ENCODE results near the gene USP21. TPM values are rescaled to one million over a fixed set of nuclear protein-coding genes. Genes with fewer than 3 reads are reported as not detected.

The USP21 gene
- total RNA-seq, 1 experiment from 2014 or later, result 43.9 TPM

DNA sequence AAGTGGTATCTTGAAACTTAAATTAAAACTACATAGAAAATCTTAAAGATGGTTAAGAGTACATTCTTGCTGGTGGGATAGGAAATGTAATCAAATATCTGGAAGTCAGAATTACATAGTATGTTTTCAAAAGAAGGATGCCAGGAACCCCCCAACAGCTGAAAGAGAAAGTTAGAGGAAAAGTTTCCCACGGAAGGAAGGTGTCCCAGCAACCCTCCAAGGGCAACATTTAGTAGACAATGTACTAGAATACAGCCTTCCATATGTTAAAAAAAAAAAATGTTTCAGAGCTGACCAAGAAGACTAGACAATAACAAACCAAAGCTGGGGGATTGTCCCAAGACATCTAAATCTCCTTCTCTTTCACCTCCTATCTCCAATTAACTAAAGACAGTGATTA is 29.0 kb upstream of the USP21 start:
- Histone ChIP-seq H3K27ac (ENCODE audit: low read length) (no peak overlapping the region), H3K9me3 (ENCODE audit: low read length) (no peaks in the 10 kb centered on the region), H2AFZ (ENCODE audit: low read length) (no peak overlapping the region), H3K36me3 (ENCODE audit: insufficient read depth, low read length) (peaks cover 28% of the 10 kb centered on the region), H3K9me2 (replicated peaks; ENCODE audit: insufficient read depth, low read length) (no peaks in the 10 kb centered on the region), H3K79me2 (ENCODE audit: low read length) (peaks cover 81% of the 10 kb centered on the region), H3K27me3 (ENCODE audit: low read length) (no peaks in the 10 kb centered on the region), H3K4me3 (ENCODE audit: low read length) (no peak overlapping the region), H3K9ac (ENCODE audit: low read length) (no peak overlapping the region), H3K4me1 (ENCODE audit: low read length) (peaks cover 34% of the 10 kb centered on the region), H4K20me1 (ENCODE audit: insufficient read depth, low read depth, low read length) (no peaks in the 10 kb centered on the region), H3K4me2 (ENCODE audit: low read depth, low read length, poor library complexity, severe bottlenecking) (peak overlapping the region; percentile 89)
- no peak for DNase-seq

DNA sequence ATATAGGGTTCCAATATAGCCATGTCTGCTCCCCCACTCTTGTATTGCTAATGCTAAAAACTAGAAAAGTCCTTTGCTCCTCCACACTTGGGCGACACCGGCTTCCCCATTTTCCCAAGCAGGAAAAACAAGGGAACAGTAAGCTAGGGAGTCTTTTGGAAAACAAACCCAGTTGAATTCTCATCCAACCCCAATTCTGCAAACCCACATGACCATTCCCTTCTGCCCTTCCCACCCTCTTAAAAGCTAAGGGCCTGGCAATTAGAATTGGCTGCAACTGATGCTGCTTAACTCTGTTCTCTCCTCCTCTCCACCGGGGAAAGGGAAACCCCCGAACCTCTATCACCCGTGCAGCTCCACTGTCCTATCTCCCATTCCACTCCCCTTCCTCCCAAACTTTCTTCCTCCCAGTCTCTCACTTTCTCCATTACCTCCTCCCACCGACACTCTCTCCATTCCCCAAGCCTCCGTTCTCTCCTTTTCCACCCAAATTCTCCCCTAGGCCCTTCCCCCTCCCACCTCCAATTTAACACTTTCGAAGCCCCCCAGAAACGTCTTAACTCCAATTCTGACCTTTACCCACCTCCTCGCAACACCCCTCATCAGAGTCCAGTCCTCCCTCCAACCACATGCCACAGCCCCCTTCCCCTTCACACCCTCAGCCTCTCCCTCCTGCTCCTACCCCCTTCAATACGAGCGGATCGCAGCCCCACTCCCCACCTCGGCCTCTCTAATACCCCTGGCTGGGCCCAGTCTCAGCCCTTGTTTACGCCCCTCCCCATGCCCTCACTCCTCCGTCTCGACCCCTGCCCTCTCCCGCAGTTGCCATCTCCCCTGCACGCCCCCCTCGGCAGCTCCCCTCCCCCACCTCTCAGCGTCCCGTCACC is 27.5 kb upstream of the USP21 start:
- H3K79me2 ChIP-seq (ENCODE audit: low read length), result peaks cover 72% of the 10 kb centered on the region
- H3K36me3 ChIP-seq (ENCODE audit: insufficient read depth, low read length), result peaks cover 21% of the 10 kb centered on the region
- H3K9ac ChIP-seq (ENCODE audit: low read length), result peak overlapping the region; percentile 87
- no peaks in the 10 kb centered on the region for H4K20me1 ChIP-seq (ENCODE audit: insufficient read depth, low read depth, low read length)
- peak overlapping the region; percentile 90 for H3K4me3 ChIP-seq (ENCODE audit: low read length)
- peak; percentile 61 for DNase-seq
- no peaks in the 10 kb centered on the region for H3K9me3 ChIP-seq (ENCODE audit: low read length)
- no peaks in the 10 kb centered on the region for H3K27me3 ChIP-seq (ENCODE audit: low read length)
- H2AFZ ChIP-seq (ENCODE audit: low read length), result no peak overlapping the region
- H3K4me1 ChIP-seq (ENCODE audit: low read length), result peaks cover 34% of the 10 kb centered on the region
- peak overlapping the region; percentile 72 for H3K27ac ChIP-seq (ENCODE audit: low read length)
- H3K4me2 ChIP-seq (ENCODE audit: low read depth, low read length, poor library complexity, severe bottlenecking), result peak overlapping the region; percentile 89
- H3K9me2 ChIP-seq (replicated peaks; ENCODE audit: insufficient read depth, low read length), result no peaks in the 10 kb centered on the region

DNA sequence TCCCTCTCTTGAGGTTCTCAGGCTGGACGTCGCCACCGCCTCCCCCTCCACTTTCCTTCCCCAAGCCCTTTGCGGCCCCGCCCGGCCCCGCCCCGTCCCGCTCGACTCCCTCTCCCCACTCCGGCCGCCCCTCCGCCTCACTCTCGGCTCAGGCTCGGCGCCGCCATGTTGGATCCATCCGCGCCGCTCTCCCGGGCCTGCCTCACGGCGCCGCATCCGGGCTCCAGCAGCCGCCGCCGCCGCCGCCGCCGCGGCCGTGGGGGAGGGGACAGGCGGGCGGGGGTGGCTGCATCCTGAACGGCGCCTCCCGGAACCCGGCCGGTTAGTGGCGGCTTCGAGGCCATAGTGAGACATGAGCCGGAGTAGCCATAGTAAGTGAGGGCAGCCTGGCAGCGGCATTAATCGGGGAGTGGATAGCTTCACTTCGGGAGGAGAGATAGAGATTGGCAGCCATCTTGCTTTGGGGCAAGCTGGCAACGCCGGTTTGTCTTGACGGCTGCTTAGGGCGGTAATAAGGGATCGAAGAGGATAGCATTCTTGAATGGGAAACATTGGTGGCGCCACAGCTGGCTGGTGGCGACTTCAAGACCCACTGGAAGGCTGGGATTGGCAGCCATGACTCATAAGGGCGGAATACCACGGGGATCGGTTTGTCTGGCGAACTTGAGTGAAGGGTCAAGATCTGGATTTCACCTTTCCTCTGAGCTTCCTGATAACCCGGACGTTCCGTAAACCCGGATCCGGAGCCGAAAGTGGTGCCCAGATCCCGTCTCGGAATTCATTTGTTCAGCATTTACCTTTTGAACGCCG is 26.7 kb upstream of the USP21 start, which contains the start of gene DEDD:
Gene DEDD, minus strand, starts transcription at position 258 of the 810 bp plus-strand sequence. CDS start 8,205 bp downstream, outside the sequence.
- Histone ChIP-seq H3K4me3 (ENCODE audit: low read length) (peak within 1 kb of the TSS; percentile 90), H3K9ac (ENCODE audit: low read length) (peak within 1 kb of the TSS; percentile 87), H3K9me3 (ENCODE audit: low read length) (no peaks in the 10 kb centered on the region), H3K36me3 (ENCODE audit: insufficient read depth, low read length) (peaks cover 13% of the 10 kb centered on the region), H3K4me2 (ENCODE audit: low read depth, low read length, poor library complexity, severe bottlenecking) (peak within 1 kb of the TSS; percentile 89), H3K4me1 (ENCODE audit: low read length) (peaks cover 30% of the 10 kb centered on the region), H3K9me2 (replicated peaks; ENCODE audit: insufficient read depth, low read length) (no peaks in the 10 kb centered on the region), H3K79me2 (ENCODE audit: low read length) (peaks cover 65% of the 10 kb centered on the region), H3K27ac (ENCODE audit: low read length) (peak within 1 kb of the TSS; percentile 72), H2AFZ (ENCODE audit: low read length) (peak within 1 kb of the TSS; percentile 80), H3K27me3 (ENCODE audit: low read length) (no peaks in the 10 kb centered on the region), H4K20me1 (ENCODE audit: insufficient read depth, low read depth, low read length) (no peaks in the 10 kb centered on the region)
- DNase-seq, result peak; percentile 96

DNA sequence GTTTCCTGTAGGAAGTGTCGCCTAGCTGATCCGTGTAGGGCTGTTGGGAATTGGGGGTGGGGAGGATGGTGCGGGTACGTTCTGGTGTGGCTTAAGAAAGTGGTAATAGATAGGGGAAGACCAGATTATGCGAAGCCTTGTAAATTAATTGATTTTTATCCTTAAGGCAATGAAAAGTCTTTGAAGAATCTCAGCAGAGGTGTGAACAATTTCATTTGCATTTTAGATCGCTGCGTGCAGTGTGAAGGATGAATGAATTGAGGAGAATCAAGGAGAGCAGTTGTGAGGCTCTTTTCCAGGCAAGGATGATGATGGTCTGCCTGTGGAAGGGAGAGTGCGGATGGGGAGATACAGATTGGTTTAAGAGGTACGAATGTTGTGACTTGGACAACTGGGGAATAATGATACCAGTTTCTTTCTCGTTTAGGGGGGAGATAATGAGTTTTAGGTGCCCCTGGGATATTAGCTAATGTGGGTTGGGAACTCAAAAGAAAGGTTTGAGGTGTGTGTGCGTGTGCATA is 26.0 kb upstream of the USP21 start:
- no peaks in the 10 kb centered on the region for H3K9me2 ChIP-seq (replicated peaks; ENCODE audit: insufficient read depth, low read length)
- peak overlapping the region; percentile 72 for H3K27ac ChIP-seq (ENCODE audit: low read length)
- H3K9me3 ChIP-seq (ENCODE audit: low read length), result no peaks in the 10 kb centered on the region
- DNase-seq, result no peak
- H3K9ac ChIP-seq (ENCODE audit: low read length), result peak overlapping the region; percentile 87
- H3K27me3 ChIP-seq (ENCODE audit: low read length), result no peaks in the 10 kb centered on the region
- H2AFZ ChIP-seq (ENCODE audit: low read length), result peak overlapping the region; percentile 80
- H3K36me3 ChIP-seq (ENCODE audit: insufficient read depth, low read length), result peaks cover 8% of the 10 kb centered on the region
- peaks cover 30% of the 10 kb centered on the region for H3K4me1 ChIP-seq (ENCODE audit: low read length)
- H3K4me2 ChIP-seq (ENCODE audit: low read depth, low read length, poor library complexity, severe bottlenecking), result peak overlapping the region; percentile 89
- H3K79me2 ChIP-seq (ENCODE audit: low read length), result peaks cover 59% of the 10 kb centered on the region
- H3K4me3 ChIP-seq (ENCODE audit: low read length), result peak overlapping the region; percentile 90
- H4K20me1 ChIP-seq (ENCODE audit: insufficient read depth, low read depth, low read length), result no peaks in the 10 kb centered on the region

DNA sequence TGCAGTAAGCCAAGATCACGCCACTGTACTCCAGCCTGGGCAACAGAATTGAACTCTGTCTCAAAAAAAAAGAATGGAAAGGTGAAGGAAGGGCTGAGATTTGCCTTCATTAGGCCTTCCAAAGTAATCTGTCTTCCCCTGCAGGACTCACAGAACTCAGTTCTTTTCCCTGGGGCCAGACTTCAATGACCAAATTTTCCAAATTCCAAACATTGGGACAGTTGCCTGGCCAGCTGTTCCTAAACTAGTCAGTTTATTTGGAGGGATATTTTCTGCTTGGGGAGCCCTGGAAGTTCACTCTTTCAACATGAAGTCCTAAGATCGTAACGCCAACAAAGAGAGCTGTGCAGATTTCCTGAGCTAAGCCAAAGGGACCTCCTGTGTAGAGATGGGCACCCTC is 21.4 kb upstream of the USP21 start:
- H3K79me2 ChIP-seq (ENCODE audit: low read length), result peaks cover 18% of the 10 kb centered on the region
- no peak overlapping the region for H3K27ac ChIP-seq (ENCODE audit: low read length)
- no peaks in the 10 kb centered on the region for H4K20me1 ChIP-seq (ENCODE audit: insufficient read depth, low read depth, low read length)
- no peak overlapping the region for H3K4me3 ChIP-seq (ENCODE audit: low read length)
- DNase-seq, result no peak
- peaks cover 10% of the 10 kb centered on the region for H3K4me1 ChIP-seq (ENCODE audit: low read length)
- no peak overlapping the region for H3K4me2 ChIP-seq (ENCODE audit: low read depth, low read length, poor library complexity, severe bottlenecking)
- H3K36me3 ChIP-seq (ENCODE audit: insufficient read depth, low read length), result no peaks in the 10 kb centered on the region
- H3K9me2 ChIP-seq (replicated peaks; ENCODE audit: insufficient read depth, low read length), result no peaks in the 10 kb centered on the region
- H3K27me3 ChIP-seq (ENCODE audit: low read length), result no peaks in the 10 kb centered on the region
- H2AFZ ChIP-seq (ENCODE audit: low read length), result no peak overlapping the region
- no peaks in the 10 kb centered on the region for H3K9me3 ChIP-seq (ENCODE audit: low read length)
- no peak overlapping the region for H3K9ac ChIP-seq (ENCODE audit: low read length)

DNA sequence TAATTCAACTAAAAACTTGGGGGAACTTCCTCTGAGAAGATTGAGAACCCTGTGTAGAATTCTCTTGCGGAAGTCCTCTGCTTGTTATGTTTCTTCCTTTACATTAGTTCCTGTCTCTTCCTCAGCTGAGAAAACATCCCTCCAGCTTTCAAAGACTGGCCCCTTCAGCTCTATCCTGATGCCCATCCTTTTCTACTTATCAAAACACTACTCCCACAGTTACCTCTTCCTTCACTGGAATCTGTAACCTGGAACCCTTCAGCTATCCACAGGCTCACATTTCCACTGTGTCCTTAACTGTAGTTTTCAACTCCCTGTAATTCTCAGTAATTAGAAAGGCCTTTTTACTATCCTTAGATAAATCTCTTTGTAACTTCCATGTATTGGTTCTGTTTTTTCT is 20.9 kb upstream of the USP21 start:
- no peak overlapping the region for H3K4me3 ChIP-seq (ENCODE audit: low read length)

DNA sequence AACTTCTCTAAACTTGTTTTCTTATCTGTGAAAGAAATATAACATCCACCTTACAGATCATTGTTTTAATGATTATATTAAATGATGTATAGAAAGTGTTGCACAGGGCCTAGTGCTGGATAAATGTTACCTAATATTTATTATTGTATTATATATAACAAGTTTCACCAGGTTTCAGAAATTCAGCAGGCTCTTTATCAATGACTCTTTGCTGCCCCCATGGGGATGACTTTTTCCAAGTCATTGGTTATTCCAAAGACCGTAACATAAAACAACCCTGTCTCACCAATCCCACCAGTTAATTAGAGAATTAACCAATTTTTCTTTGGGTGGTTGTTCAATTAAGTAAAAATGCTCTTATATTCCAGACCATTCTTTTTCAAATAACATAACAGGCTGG is 19.5 kb upstream of the USP21 start:
- no peak overlapping the region for H3K4me2 ChIP-seq (ENCODE audit: low read depth, low read length, poor library complexity, severe bottlenecking)
- H2AFZ ChIP-seq (ENCODE audit: low read length), result no peak overlapping the region
- no peaks in the 10 kb centered on the region for H3K27me3 ChIP-seq (ENCODE audit: low read length)
- peak; percentile 59 for DNase-seq
- H3K9ac ChIP-seq (ENCODE audit: low read length), result no peak overlapping the region
- no peaks in the 10 kb centered on the region; the same call in 1 of the 2 replicates for H3K4me1 ChIP-seq (ENCODE audit: low read length)
- H3K9me3 ChIP-seq (ENCODE audit: low read length), result no peaks in the 10 kb centered on the region
- no peak overlapping the region for H3K27ac ChIP-seq (ENCODE audit: low read length)
- no peak overlapping the region for H3K4me3 ChIP-seq (ENCODE audit: low read length)
- 0 out of 2 replicates have a peak, but pooled peaks cover 3% of the 10 kb centered on the region for H3K79me2 ChIP-seq (ENCODE audit: low read length)
- no peaks in the 10 kb centered on the region for H4K20me1 ChIP-seq (ENCODE audit: insufficient read depth, low read depth, low read length)
- H3K9me2 ChIP-seq (replicated peaks; ENCODE audit: insufficient read depth, low read length), result no peaks in the 10 kb centered on the region
- H3K36me3 ChIP-seq (ENCODE audit: insufficient read depth, low read length), result no peaks in the 10 kb centered on the region

More for the DNA sequence above, 20.9 kb upstream of the USP21 start:
- H2AFZ ChIP-seq (ENCODE audit: low read length), result no peak overlapping the region
- H3K9me2 ChIP-seq (replicated peaks; ENCODE audit: insufficient read depth, low read length), result no peaks in the 10 kb centered on the region
- peaks cover 6% of the 10 kb centered on the region for H3K4me1 ChIP-seq (ENCODE audit: low read length)
- no peaks in the 10 kb centered on the region for H3K9me3 ChIP-seq (ENCODE audit: low read length)
- H4K20me1 ChIP-seq (ENCODE audit: insufficient read depth, low read depth, low read length), result no peaks in the 10 kb centered on the region
- no peak overlapping the region for H3K9ac ChIP-seq (ENCODE audit: low read length)
- no peak for DNase-seq
- peaks cover 12% of the 10 kb centered on the region for H3K79me2 ChIP-seq (ENCODE audit: low read length)
- H3K27me3 ChIP-seq (ENCODE audit: low read length), result no peaks in the 10 kb centered on the region
- H3K27ac ChIP-seq (ENCODE audit: low read length), result no peak overlapping the region
- no peaks in the 10 kb centered on the region for H3K36me3 ChIP-seq (ENCODE audit: insufficient read depth, low read length)
- H3K4me2 ChIP-seq (ENCODE audit: low read depth, low read length, poor library complexity, severe bottlenecking), result no peak overlapping the region
